ENCODE data around the gene TMA16.
A peak's percentile ranks its signal among the peaks of the same experiment; 100 is the strongest.

The TMA16 gene

GRCh38 chr4:163540977-163541376 is 46.5 kb downstream of the TMA16 start:
- Histone ChIP-seq H3K4me1 (ENCODE audit: control insufficient read depth, insufficient read depth, low read length) (peaks cover 6% of the 10 kb centered on the region; the same call in 1 of the 2 replicates), H3K27me3 (ENCODE audit: control insufficient read depth, insufficient read depth, low read length) (no peaks in the 10 kb centered on the region), H3K9ac (ENCODE audit: low read depth, low read length) (no peak overlapping the region), H3K4me3 (ENCODE audit: low read depth, low read length) (no peak overlapping the region), H3K36me3 (ENCODE audit: control insufficient read depth, insufficient read depth, low read length) (no peaks in the 10 kb centered on the region), H3K27ac (ENCODE audit: low read depth, low read length) (no peak overlapping the region), H3K9me3 (ENCODE audit: control insufficient read depth, insufficient read depth, low read length) (no peaks in the 10 kb centered on the region)

GRCh38 chr4:163542275-163542674 is 47.8 kb downstream of the TMA16 start:
- Histone ChIP-seq H3K27ac (ENCODE audit: low read depth, low read length) (no peak overlapping the region), H3K4me1 (ENCODE audit: control insufficient read depth, insufficient read depth, low read length) (peaks cover 6% of the 10 kb centered on the region; the same call in 1 of the 2 replicates), H3K4me3 (ENCODE audit: low read depth, low read length) (no peak overlapping the region), H3K9me3 (ENCODE audit: control insufficient read depth, insufficient read depth, low read length) (no peaks in the 10 kb centered on the region), H3K36me3 (ENCODE audit: control insufficient read depth, insufficient read depth, low read length) (no peaks in the 10 kb centered on the region), H3K9ac (ENCODE audit: low read depth, low read length) (no peak overlapping the region), H3K27me3 (ENCODE audit: control insufficient read depth, insufficient read depth, low read length) (no peaks in the 10 kb centered on the region)

- Histone ChIP-seq H3K4me1 (ENCODE audit: control insufficient read depth, insufficient read depth, low read length) (0 out of 2 replicates have a peak, but pooled peaks cover 3% of the 10 kb centered on the region), H3K36me3 (ENCODE audit: control insufficient read depth, insufficient read depth, low read length) (no peaks in the 10 kb centered on the region), H3K9ac (ENCODE audit: low read depth, low read length) (no peak overlapping the region), H3K27ac (ENCODE audit: low read depth, low read length) (no peak overlapping the region), H3K27me3 (ENCODE audit: control insufficient read depth, insufficient read depth, low read length) (no peaks in the 10 kb centered on the region), H3K9me3 (ENCODE audit: control insufficient read depth, insufficient read depth, low read length) (no peaks in the 10 kb centered on the region), H3K4me3 (ENCODE audit: low read depth, low read length) (0 out of 2 replicates have a peak overlapping the region, but pooled peaks have one; percentile 27)
These were observed 50.0 kb downstream of the TMA16 start for GRCh38 chr4:163544407-163545038.

- Histone ChIP-seq H3K27ac (ENCODE audit: low read depth, low read length) (no peak overlapping the region), H3K36me3 (ENCODE audit: control insufficient read depth, insufficient read depth, low read length) (no peaks in the 10 kb centered on the region), H3K4me1 (ENCODE audit: control insufficient read depth, insufficient read depth, low read length) (peaks cover 3% of the 10 kb centered on the region; the same call in 1 of the 2 replicates), H3K9ac (ENCODE audit: low read depth, low read length) (no peak overlapping the region), H3K4me3 (ENCODE audit: low read depth, low read length) (no peak overlapping the region), H3K9me3 (ENCODE audit: control insufficient read depth, insufficient read depth, low read length) (no peaks in the 10 kb centered on the region), H3K27me3 (ENCODE audit: control insufficient read depth, insufficient read depth, low read length) (no peaks in the 10 kb centered on the region)
These were observed 54.2 kb downstream of the TMA16 start for GRCh38 chr4:163548481-163549243.

GRCh38 chr4:163550869-163551267 is 56.4 kb downstream of the TMA16 start:
- Histone ChIP-seq H3K27me3 (ENCODE audit: control insufficient read depth, insufficient read depth, low read length) (no peaks in the 10 kb centered on the region), H3K9ac (ENCODE audit: low read depth, low read length) (no peak overlapping the region), H3K36me3 (ENCODE audit: control insufficient read depth, insufficient read depth, low read length) (no peaks in the 10 kb centered on the region), H3K4me3 (ENCODE audit: low read depth, low read length) (no peak overlapping the region), H3K27ac (ENCODE audit: low read depth, low read length) (no peak overlapping the region), H3K4me1 (ENCODE audit: control insufficient read depth, insufficient read depth, low read length) (no peaks in the 10 kb centered on the region; the same call in 1 of the 2 replicates), H3K9me3 (ENCODE audit: control insufficient read depth, insufficient read depth, low read length) (no peaks in the 10 kb centered on the region)

- Histone ChIP-seq H3K27me3 (ENCODE audit: control insufficient read depth, insufficient read depth, low read length) (no peaks in the 10 kb centered on the region), H3K27ac (ENCODE audit: low read depth, low read length) (no peak overlapping the region), H3K4me3 (ENCODE audit: low read depth, low read length) (no peak overlapping the region), H3K9ac (ENCODE audit: low read depth, low read length) (no peak overlapping the region), H3K9me3 (ENCODE audit: control insufficient read depth, insufficient read depth, low read length) (no peaks in the 10 kb centered on the region), H3K4me1 (ENCODE audit: control insufficient read depth, insufficient read depth, low read length) (no peaks in the 10 kb centered on the region; the same call in 1 of the 2 replicates), H3K36me3 (ENCODE audit: control insufficient read depth, insufficient read depth, low read length) (no peaks in the 10 kb centered on the region)
These were observed 58.7 kb downstream of the TMA16 start for GRCh38 chr4:163553146-163553545.

GRCh38 chr4:163554870-163555465 is 60.5 kb downstream of the TMA16 start:
- Histone ChIP-seq H3K4me3 (ENCODE audit: low read depth, low read length) (no peak overlapping the region), H3K27ac (ENCODE audit: low read depth, low read length) (no peak overlapping the region)

GRCh38 chr4:163556177-163556576 is 61.7 kb downstream of the TMA16 start:
- Histone ChIP-seq H3K27ac (ENCODE audit: low read depth, low read length) (no peak overlapping the region), H3K9ac (ENCODE audit: low read depth, low read length) (no peak overlapping the region), H3K4me1 (ENCODE audit: control insufficient read depth, insufficient read depth, low read length) (no peaks in the 10 kb centered on the region), H3K9me3 (ENCODE audit: control insufficient read depth, insufficient read depth, low read length) (0 out of 2 replicates have a peak, but pooled peaks cover 3% of the 10 kb centered on the region), H3K36me3 (ENCODE audit: control insufficient read depth, insufficient read depth, low read length) (no peaks in the 10 kb centered on the region), H3K4me3 (ENCODE audit: low read depth, low read length) (no peak overlapping the region), H3K27me3 (ENCODE audit: control insufficient read depth, insufficient read depth, low read length) (no peaks in the 10 kb centered on the region)

More at GRCh38 chr4:163554870-163555465, 60.5 kb downstream of the TMA16 start:
- Histone ChIP-seq H3K9ac (ENCODE audit: low read depth, low read length) (no peak overlapping the region), H3K9me3 (ENCODE audit: control insufficient read depth, insufficient read depth, low read length) (no peaks in the 10 kb centered on the region), H3K36me3 (ENCODE audit: control insufficient read depth, insufficient read depth, low read length) (no peaks in the 10 kb centered on the region), H3K27me3 (ENCODE audit: control insufficient read depth, insufficient read depth, low read length) (no peaks in the 10 kb centered on the region), H3K4me1 (ENCODE audit: control insufficient read depth, insufficient read depth, low read length) (no peaks in the 10 kb centered on the region; the same call in 1 of the 2 replicates)

GRCh38 chr4:163556650-163557391 is 62.3 kb downstream of the TMA16 start:
- no peak overlapping the region for H3K9ac ChIP-seq (ENCODE audit: low read depth, low read length)
- no peak overlapping the region for H3K27ac ChIP-seq (ENCODE audit: low read depth, low read length)
- no peaks in the 10 kb centered on the region for H3K27me3 ChIP-seq (ENCODE audit: control insufficient read depth, insufficient read depth, low read length)
- no peak overlapping the region for H3K4me3 ChIP-seq (ENCODE audit: low read depth, low read length)
- H3K4me1 ChIP-seq (ENCODE audit: control insufficient read depth, insufficient read depth, low read length): no peaks in the 10 kb centered on the region
- H3K9me3 ChIP-seq (ENCODE audit: control insufficient read depth, insufficient read depth, low read length): 0 out of 2 replicates have a peak, but pooled peaks cover 3% of the 10 kb centered on the region
- no peaks in the 10 kb centered on the region for H3K36me3 ChIP-seq (ENCODE audit: control insufficient read depth, insufficient read depth, low read length)

GRCh38 chr4:163558539-163559044 is 64.1 kb downstream of the TMA16 start:
- H3K4me3 ChIP-seq (ENCODE audit: low read depth, low read length): no peak overlapping the region
- no peaks in the 10 kb centered on the region for H3K36me3 ChIP-seq (ENCODE audit: control insufficient read depth, insufficient read depth, low read length)
- H3K4me1 ChIP-seq (ENCODE audit: control insufficient read depth, insufficient read depth, low read length): no peaks in the 10 kb centered on the region; the same call in 1 of the 2 replicates
- no peak overlapping the region for H3K27ac ChIP-seq (ENCODE audit: low read depth, low read length)
- no peaks in the 10 kb centered on the region for H3K27me3 ChIP-seq (ENCODE audit: control insufficient read depth, insufficient read depth, low read length)
- 0 out of 2 replicates have a peak, but pooled peaks cover 3% of the 10 kb centered on the region for H3K9me3 ChIP-seq (ENCODE audit: control insufficient read depth, insufficient read depth, low read length)
- no peak overlapping the region for H3K9ac ChIP-seq (ENCODE audit: low read depth, low read length)

All from HUES48 (cell line).